ENCODE data around the gene GGA1.

Gene GGA1

DNA sequence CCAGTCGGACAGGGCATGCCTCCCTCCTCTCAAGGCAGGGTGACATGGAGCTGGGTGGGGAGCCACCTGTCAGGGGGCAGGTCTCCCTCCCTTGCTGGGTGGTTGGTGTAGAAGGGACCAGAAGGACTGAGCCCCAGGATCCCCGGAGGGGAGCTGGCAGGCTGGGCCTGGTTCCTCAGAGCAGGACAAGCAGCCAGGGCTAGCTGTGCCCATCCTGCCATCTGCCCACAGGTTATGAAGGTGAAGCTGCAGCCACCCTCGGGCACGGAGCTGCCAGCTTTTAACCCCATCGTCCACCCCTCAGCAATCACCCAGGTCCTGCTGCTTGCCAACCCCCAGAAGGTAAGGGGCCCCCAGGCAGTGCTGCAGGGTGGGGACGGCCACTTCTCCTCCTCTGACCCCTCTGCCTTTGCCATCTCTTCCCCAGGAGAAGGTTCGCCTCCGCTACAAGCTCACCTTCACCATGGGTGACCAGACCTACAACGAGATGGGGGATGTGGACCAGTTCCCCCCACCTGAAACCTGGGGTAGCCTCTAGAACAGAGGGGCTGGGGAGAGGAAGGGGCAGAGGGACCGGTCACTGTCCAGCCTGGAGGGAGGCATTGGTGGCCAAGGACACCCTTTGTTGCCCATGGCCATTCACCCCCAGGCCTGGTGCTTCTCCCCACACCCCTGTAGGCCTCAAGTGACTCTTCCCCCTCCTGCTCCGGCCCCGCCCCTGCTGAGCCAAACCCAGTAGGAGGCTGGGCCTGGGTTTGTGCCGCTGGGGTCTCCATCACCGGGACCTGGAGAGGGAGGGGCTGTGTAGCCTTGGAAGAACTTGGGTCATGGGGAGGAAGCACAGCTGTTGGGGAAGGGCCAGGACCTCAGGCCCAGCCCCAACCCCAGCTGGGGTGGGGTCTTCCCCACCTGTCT, 23.8 kb downstream of the GGA1 start:
- H3K9ac ChIP-seq (ENCODE audit: low read length): peak overlapping the region; percentile 37

DNA sequence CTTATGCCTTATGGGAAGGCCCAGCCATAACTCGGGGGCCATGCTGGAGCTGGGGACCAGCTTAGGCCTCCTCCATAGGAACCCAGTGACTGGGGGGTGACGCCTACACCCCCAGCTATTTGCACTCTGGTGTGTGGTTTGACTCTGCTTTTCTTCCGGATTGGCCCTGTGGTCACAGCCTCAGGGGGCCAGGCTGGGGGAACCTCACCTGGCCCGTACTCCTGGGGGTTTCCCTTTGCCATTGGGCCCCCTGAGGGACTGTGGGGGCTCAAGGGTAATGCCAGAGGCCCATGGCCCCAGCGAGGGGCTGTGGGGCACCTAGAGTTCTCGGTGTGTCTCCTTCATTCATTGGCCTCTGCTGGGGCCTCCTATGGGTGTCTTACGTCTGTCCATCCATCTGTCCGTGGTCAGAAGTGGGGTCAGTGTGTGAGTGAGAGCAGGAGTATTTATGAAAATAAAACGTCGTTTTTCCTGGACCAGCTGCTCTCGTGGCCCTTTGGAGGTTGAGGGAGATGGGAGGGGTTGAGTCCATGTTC, 24.5 kb downstream of the GGA1 start:
- H3K9me3 ChIP-seq (ENCODE audit: control insufficient read depth, insufficient read depth, low read depth, low read length): no peaks in the 10 kb centered on the region
- no peak overlapping the region for H3K4me3 ChIP-seq (ENCODE audit: low read depth, low read length)
- H3K4me1 ChIP-seq (ENCODE audit: control insufficient read depth, insufficient read depth, low read length): peaks cover 33% of the 10 kb centered on the region
- peak overlapping the region; percentile 37 for H3K9ac ChIP-seq (ENCODE audit: low read length)
- peaks cover 35% of the 10 kb centered on the region for H3K36me3 ChIP-seq (ENCODE audit: control insufficient read depth, insufficient read depth, low read length)
- H3K27me3 ChIP-seq (ENCODE audit: control insufficient read depth, insufficient read depth, low read length): no peaks in the 10 kb centered on the region
- peak overlapping the region; percentile 77; the same call in 1 of the 2 replicates for H3K27ac ChIP-seq (ENCODE audit: low read depth, low read length)

More for the DNA sequence above, 23.8 kb downstream of the GGA1 start:
- no peaks in the 10 kb centered on the region for H3K9me3 ChIP-seq (ENCODE audit: control insufficient read depth, insufficient read depth, low read depth, low read length)
- peaks cover 39% of the 10 kb centered on the region for H3K36me3 ChIP-seq (ENCODE audit: control insufficient read depth, insufficient read depth, low read length)
- H3K27me3 ChIP-seq (ENCODE audit: control insufficient read depth, insufficient read depth, low read length): no peaks in the 10 kb centered on the region
- H3K4me1 ChIP-seq (ENCODE audit: control insufficient read depth, insufficient read depth, low read length): peaks cover 28% of the 10 kb centered on the region
- H3K27ac ChIP-seq (ENCODE audit: low read depth, low read length): peak overlapping the region; percentile 77; the same call in 1 of the 2 replicates
- no peak overlapping the region for H3K4me3 ChIP-seq (ENCODE audit: low read depth, low read length)

DNA sequence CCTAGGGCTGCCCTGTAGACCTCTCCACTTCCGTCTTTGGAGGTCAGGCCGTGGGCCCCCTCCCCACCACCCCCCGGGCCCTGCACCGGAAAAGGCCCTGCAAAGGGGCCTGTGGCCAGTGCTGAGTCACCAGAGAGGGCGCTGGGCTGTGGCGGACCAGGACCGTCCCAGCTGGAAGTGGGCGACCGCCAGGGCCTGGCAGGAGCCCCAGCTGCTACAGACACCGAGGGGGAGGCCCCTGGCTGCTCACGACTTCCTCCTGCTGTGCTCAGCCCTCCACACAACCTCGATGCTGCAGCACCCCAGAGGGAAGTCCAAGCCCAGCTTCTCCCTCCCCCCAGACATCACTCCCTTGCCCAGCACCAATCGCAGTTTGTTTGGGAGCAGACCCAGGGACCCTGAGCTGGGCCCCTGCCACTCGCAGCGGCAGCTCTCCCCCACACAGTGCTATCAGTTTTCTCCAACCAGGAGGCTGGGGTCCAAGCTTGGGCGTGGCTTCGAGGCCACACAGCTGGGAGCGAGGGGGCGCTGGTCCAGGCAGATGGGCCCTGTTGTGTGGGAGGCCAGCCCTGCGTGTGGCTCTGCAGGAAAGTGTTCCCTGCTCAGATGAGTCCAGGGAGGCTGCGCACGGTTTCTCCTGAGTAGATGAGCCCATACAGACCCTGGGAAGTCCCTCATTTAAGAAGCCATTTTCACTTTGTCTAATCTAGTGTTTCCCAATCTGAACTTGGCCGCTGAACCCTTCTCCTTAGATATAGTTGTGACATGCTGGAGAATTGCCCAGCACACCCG, 25.2 kb downstream of the GGA1 start:
- Histone ChIP-seq H3K9me3 (ENCODE audit: control insufficient read depth, insufficient read depth, low read depth, low read length) (no peaks in the 10 kb centered on the region), H3K9ac (ENCODE audit: low read length) (peak overlapping the region; percentile 72), H3K4me3 (ENCODE audit: low read depth, low read length) (peak overlapping the region; percentile 41), H3K4me1 (ENCODE audit: control insufficient read depth, insufficient read depth, low read length) (peaks cover 40% of the 10 kb centered on the region), H3K27me3 (ENCODE audit: control insufficient read depth, insufficient read depth, low read length) (no peaks in the 10 kb centered on the region), H3K36me3 (ENCODE audit: control insufficient read depth, insufficient read depth, low read length) (peaks cover 28% of the 10 kb centered on the region), H3K27ac (ENCODE audit: low read depth, low read length) (peak overlapping the region; percentile 77; the same call in 1 of the 2 replicates)

DNA sequence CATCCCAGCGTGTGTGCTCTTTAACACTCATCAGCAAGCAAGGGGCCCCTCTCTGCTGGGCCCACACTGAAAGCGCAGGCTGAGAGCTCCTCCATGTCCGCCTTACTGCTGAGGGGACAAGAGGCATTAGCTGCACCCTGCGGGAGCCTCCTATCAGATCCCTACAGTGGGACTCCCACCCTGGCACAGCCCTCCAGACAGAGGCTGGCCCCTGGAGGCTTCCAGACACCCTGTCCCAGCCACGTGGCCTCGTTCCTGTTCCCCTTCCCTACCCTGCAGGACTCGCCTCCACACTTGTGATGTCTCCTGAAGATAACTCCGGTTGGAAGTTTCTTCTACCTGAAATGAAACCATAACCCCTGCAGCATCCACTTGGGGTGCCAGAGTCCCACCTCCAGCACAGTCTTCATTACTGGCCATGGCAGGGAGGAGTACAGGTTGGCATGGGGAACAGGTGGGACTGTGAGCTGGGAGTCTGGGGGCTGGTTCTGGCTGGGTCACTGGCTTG, 25.8 kb downstream of the GGA1 start:
- H3K27me3 ChIP-seq (ENCODE audit: control insufficient read depth, insufficient read depth, low read length): no peaks in the 10 kb centered on the region
- H3K4me1 ChIP-seq (ENCODE audit: control insufficient read depth, insufficient read depth, low read length): peaks cover 44% of the 10 kb centered on the region
- H3K36me3 ChIP-seq (ENCODE audit: control insufficient read depth, insufficient read depth, low read length): peaks cover 22% of the 10 kb centered on the region
- 0 out of 2 replicates have a peak overlapping the region, but pooled peaks have one; percentile 41 for H3K4me3 ChIP-seq (ENCODE audit: low read depth, low read length)
- peak overlapping the region; percentile 77; the same call in 1 of the 2 replicates for H3K27ac ChIP-seq (ENCODE audit: low read depth, low read length)
- H3K9ac ChIP-seq (ENCODE audit: low read length): peak overlapping the region; percentile 72
- H3K9me3 ChIP-seq (ENCODE audit: control insufficient read depth, insufficient read depth, low read depth, low read length): no peaks in the 10 kb centered on the region

DNA sequence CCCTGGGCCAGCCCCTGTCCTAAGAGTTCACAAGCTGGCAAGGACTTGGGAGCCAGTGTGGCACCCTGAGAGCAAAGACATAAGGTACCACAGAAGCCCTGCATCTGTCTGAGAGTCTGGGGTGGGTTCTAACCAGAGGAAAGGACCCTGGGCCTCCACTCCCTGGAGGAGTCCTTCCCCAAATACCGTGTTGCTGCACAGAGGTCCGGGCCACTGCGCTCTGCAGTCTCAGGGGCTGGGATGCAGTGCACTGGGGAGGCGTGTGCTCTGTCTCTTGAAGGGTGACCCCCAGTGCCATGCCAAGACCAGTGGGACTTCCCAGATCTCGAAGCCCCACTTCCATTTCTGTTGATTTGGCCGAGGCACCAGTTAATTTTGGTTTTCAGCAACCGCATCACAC, 26.5 kb downstream of the GGA1 start:
- H3K4me3 ChIP-seq (ENCODE audit: low read depth, low read length): no peak overlapping the region
- no peak overlapping the region for H3K27ac ChIP-seq (ENCODE audit: low read depth, low read length)
- no peaks in the 10 kb centered on the region for H3K27me3 ChIP-seq (ENCODE audit: control insufficient read depth, insufficient read depth, low read length)
- no peak overlapping the region for H3K9ac ChIP-seq (ENCODE audit: low read length)
- peaks cover 21% of the 10 kb centered on the region for H3K36me3 ChIP-seq (ENCODE audit: control insufficient read depth, insufficient read depth, low read length)
- H3K4me1 ChIP-seq (ENCODE audit: control insufficient read depth, insufficient read depth, low read length): peaks cover 44% of the 10 kb centered on the region
- H3K9me3 ChIP-seq (ENCODE audit: control insufficient read depth, insufficient read depth, low read depth, low read length): no peaks in the 10 kb centered on the region

DNA sequence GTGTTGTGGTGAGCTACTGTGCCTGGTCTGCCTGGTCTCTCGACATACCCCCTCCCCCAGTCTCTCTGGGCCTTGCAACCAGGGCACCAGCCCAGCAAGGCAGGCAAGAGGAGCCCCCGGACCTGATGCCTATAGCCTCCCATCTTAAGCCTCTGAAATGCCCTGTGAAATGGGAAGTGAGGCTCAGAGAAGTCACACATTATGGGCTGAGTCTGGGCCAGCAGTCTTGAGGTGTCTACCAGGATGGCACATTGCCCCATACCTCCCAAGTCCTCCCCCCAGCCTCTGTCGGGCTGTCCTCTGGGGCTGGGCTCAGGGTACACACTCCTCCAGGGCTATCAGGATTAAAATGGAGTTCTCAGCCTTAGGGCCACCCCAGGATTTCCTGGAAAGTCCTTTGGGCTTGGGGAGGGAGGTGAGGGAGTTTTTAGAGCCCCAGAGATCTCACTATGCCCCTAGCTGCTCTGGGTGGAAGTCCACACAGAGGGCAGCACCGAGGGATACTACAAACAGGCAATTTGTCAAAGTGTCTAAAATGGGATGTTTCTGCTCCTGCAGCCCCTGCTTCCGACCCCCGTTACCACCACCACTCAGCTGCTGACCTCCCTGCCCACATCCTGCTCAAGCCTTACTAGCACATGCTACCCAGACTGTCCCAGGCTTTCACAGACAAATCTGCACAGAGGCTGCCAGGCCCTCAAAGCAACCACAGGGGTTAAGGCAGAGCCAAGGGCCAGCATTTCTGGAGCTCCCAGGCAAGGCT, 27.7 kb downstream of the GGA1 start:
- no peak overlapping the region for H3K9ac ChIP-seq (ENCODE audit: low read length)
- H3K27ac ChIP-seq (ENCODE audit: low read depth, low read length): no peak overlapping the region
- no peaks in the 10 kb centered on the region for H3K9me3 ChIP-seq (ENCODE audit: control insufficient read depth, insufficient read depth, low read depth, low read length)
- peaks cover 14% of the 10 kb centered on the region for H3K36me3 ChIP-seq (ENCODE audit: control insufficient read depth, insufficient read depth, low read length)
- no peak overlapping the region for H3K4me3 ChIP-seq (ENCODE audit: low read depth, low read length)
- H3K27me3 ChIP-seq (ENCODE audit: control insufficient read depth, insufficient read depth, low read length): no peaks in the 10 kb centered on the region
- peaks cover 50% of the 10 kb centered on the region for H3K4me1 ChIP-seq (ENCODE audit: control insufficient read depth, insufficient read depth, low read length)

DNA sequence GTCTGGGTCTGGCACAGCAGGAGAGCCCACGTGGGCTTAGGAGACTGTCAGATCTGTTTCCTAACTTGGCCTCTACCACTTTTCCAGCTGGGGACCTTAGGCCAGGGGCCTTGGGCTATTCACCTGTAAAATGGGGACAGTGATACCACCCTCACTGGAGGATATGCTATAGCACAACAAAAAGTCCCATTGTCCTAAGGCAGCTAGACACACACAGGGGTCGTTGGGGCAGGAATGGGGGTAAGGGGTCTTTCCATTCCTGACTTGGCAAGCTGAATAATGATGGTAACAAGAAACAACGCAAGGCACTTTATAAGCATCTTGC, 28.3 kb downstream of the GGA1 start:
- no peak overlapping the region for H3K27ac ChIP-seq (ENCODE audit: low read depth, low read length)
- no peaks in the 10 kb centered on the region for H3K27me3 ChIP-seq (ENCODE audit: control insufficient read depth, insufficient read depth, low read length)
- peaks cover 14% of the 10 kb centered on the region for H3K36me3 ChIP-seq (ENCODE audit: control insufficient read depth, insufficient read depth, low read length)
- H3K9ac ChIP-seq (ENCODE audit: low read length): no peak overlapping the region
- H3K9me3 ChIP-seq (ENCODE audit: control insufficient read depth, insufficient read depth, low read depth, low read length): no peaks in the 10 kb centered on the region
- H3K4me3 ChIP-seq (ENCODE audit: low read depth, low read length): no peak overlapping the region
- peaks cover 50% of the 10 kb centered on the region for H3K4me1 ChIP-seq (ENCODE audit: control insufficient read depth, insufficient read depth, low read length)

DNA sequence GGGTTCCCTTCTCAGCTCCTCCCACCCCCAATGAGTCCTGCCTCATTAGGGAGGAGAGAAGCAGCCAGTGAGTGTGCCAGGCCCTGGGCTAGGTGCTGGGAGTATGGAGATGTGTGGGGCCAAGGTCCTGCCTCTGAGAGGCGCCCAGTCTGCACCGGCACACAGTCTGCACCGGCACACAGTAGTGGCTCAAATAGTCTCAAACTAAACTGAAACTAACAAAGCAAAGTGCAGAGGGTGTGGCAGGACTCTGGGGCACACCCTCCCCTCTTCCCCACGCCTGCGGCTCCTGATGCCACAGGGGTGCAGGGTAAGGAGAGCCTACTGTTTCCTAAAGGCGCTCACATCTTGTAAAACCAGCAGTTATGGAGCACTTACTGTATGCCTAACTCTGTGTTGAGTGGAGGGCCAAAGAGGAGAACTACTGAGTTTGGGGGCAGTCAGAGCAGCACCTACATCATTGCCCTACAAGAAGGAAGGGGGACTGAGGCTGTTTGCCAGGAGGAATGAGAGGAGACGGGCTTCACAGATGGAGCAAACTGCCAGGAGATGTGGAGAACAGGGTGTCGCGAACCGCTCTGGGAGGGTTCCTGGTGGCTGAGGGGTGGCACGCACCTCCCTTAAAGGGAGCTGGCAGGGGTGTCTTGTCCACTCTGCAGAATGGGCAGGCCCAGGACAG, 29.9 kb downstream of the GGA1 start:
- peak overlapping the region; percentile 85 for H3K4me3 ChIP-seq (ENCODE audit: low read depth, low read length)
- H3K9ac ChIP-seq (ENCODE audit: low read length): peak overlapping the region; percentile 63
- H3K27me3 ChIP-seq (ENCODE audit: control insufficient read depth, insufficient read depth, low read length): no peaks in the 10 kb centered on the region
- peaks cover 41% of the 10 kb centered on the region for H3K4me1 ChIP-seq (ENCODE audit: control insufficient read depth, insufficient read depth, low read length)
- H3K27ac ChIP-seq (ENCODE audit: low read depth, low read length): no peak overlapping the region
- H3K9me3 ChIP-seq (ENCODE audit: control insufficient read depth, insufficient read depth, low read depth, low read length): no peaks in the 10 kb centered on the region
- H3K36me3 ChIP-seq (ENCODE audit: control insufficient read depth, insufficient read depth, low read length): peaks cover 14% of the 10 kb centered on the region

DNA sequence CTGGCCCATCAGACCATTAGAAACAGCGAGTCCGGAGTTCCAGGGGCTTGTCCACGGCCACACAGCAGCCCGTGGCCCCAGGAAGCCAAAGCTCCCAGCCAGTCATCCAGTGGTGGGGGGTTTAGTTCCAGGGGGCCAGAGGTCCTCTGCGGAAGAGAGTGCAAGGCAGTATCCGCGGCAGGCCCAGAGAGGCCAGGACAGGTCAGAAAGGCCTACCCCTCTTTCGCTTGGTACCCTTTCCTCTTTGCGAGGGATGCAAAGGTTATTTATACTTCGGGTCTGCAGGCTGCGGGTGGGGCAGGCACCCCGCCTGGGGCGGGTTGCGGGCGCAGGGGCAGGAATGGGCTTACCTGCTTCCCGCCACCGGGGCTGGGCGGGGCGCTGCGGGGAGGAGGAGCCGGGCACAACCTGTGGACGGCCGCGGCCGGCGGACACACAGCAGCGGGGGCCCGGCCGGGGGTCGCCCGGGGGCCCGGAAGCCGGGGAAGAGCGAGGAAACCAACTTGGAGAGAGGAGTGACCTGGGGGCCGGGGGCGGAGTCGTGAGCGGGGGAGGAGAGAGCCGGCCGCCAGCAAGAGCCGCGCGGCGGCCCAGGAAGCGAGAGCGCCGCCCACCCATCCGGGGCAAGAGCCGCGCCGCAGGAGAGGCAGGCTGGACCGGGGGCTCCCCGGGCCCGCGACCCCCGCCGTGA, 30.6 kb downstream of the GGA1 start, which contains the start of gene SH3BP1:
TSS of gene SH3BP1 (plus strand) at position 600 of the 691 bp plus-strand sequence. CDS start 119 bp downstream, outside the sequence.
- Histone ChIP-seq H3K9me3 (ENCODE audit: control insufficient read depth, insufficient read depth, low read depth, low read length) (no peaks in the 10 kb centered on the region), H3K9ac (ENCODE audit: low read length) (peak within 1 kb of the TSS; percentile 76), H3K4me1 (ENCODE audit: control insufficient read depth, insufficient read depth, low read length) (peaks cover 34% of the 10 kb centered on the region), H3K4me3 (ENCODE audit: low read depth, low read length) (peak within 1 kb of the TSS; percentile 85), H3K27me3 (ENCODE audit: control insufficient read depth, insufficient read depth, low read length) (no peaks in the 10 kb centered on the region), H3K27ac (ENCODE audit: low read depth, low read length) (peak within 1 kb of the TSS; percentile 19; the same call in 1 of the 2 replicates), H3K36me3 (ENCODE audit: control insufficient read depth, insufficient read depth, low read length) (peaks cover 19% of the 10 kb centered on the region)

Measured in HUES6 (cell line).